K562 (cell line): ENCODE measurements around the gene GET3. TPM values are rescaled to one million over a fixed set of nuclear protein-coding genes. Genes with fewer than 3 reads are reported as not detected.

ENCODE experiments used
- ATAC-seq: fragments of 200-7000 bp; cut with Tn5 transposase; 3 replicates; pipeline ENCODE4 v1.9.1; 2020; ENCODE audit warnings: moderate library complexity
- BruUV-seq: library from RNA; stranded (reverse); fragments of 400-500 nt; replicated peaks from 2 replicates; lab custom pipeline; 2021; lab: Mats Ljungman, UMichigan
- CTCF ChIA-PET: fragments of 300-600 bp; formaldehyde crosslinking; extraction: SDS; loops from one replicate; lab custom pipeline; 2021; ENCODE audit warnings: low intra/inter-chr PET ratio; lab: Yijun Ruan, JAX
- POLR2A ChIA-PET: fragments of 300-600, 350-650 bp; sonication (Branson Sonifier 250); formaldehyde crosslinking; extraction: SDS; loops from one replicate; lab custom pipeline; 2021; ENCODE audit warnings: antibody characterized with exemption, inconsistent platforms; lab: Yijun Ruan, JAX
- DNase-seq, 4 experiments: peaks; one replicate each; pipeline versions ENCODE4 v3.0.0 to v3.0.0-alpha.2; 2011 to 2018; ENCODE audit warnings: low spot score in 3 of 4, mixed read lengths in 3 of 4; ENCODE audit errors: extremely low read depth in 1 of 4
- FAIRE-seq: peaks from 2 replicates; lab custom pipeline; 2011; peaks lifted over from hg19 to GRCh38; lab: Jason Lieb, UNC
- H2AFZ ChIP-seq: 2 replicates; pipeline ENCODE4 v1.6.0; 2011; ENCODE audit warnings: low read depth, low read length, control low read depth, inconsistent platforms
- H3K27ac ChIP-seq: fragments of 200-600 bp; 3 replicates; pipeline ENCODE4 v1.8.0; 2011; ENCODE audit warnings: low read depth, mild to moderate bottlenecking, control low read depth, inconsistent platforms, low read length, moderate library complexity, mixed read lengths; ENCODE audit errors: extremely low read depth
- H3K27me3 ChIP-seq, 2 experiments: fragments of 300-600 bp in 1 of 2; 2 replicates in 1 of 2; 3 replicates in 1 of 2; pipeline versions ENCODE4 v1.6.0 to v1.8.0; 2011; ENCODE audit warnings: inconsistent platforms in 2 of 2, low read length in 2 of 2, mild to moderate bottlenecking in 1 of 2, mixed read lengths in 1 of 2, moderate library complexity in 1 of 2; ENCODE audit not compliant: control insufficient read depth in 2 of 2, insufficient read depth in 2 of 2
- H3K36me3 ChIP-seq: fragments of 300-600 bp; 3 replicates; pipeline ENCODE4 v1.8.0; 2011; ENCODE audit warnings: mild to moderate bottlenecking, low read length, inconsistent platforms; ENCODE audit not compliant: control insufficient read depth, insufficient read depth
- H3K4me1 ChIP-seq, 2 experiments: fragments of 200-600 bp in 1 of 2; replicated peaks in 1 of 2; 2 replicates in 1 of 2; 3 replicates in 1 of 2; pipeline versions ENCODE4 v1.5.1 to v1.8.0; 2011; ENCODE audit warnings: inconsistent platforms in 2 of 2, low read length in 2 of 2, mild to moderate bottlenecking in 1 of 2, mixed read lengths in 1 of 2, moderate library complexity in 1 of 2; ENCODE audit not compliant: control insufficient read depth in 2 of 2, insufficient read depth in 2 of 2
- H3K4me2 ChIP-seq: 2 replicates; pipeline ENCODE4 v1.6.1; 2011; ENCODE audit warnings: low read length, control low read depth, inconsistent platforms, mixed read lengths; ENCODE audit not compliant: insufficient read depth
- H3K4me3 ChIP-seq: fragments of 200-600 bp; sonication (generic), shearing (Covaris generic); 2 replicates; pipeline ENCODE4 v1.5.1; 2016; ENCODE audit warnings: control low read depth, inconsistent platforms
- H3K79me2 ChIP-seq: fragments of 200-600 bp; 3 replicates; pipeline ENCODE4 v1.8.0; 2011; ENCODE audit warnings: low read length, inconsistent platforms; ENCODE audit not compliant: control insufficient read depth, insufficient read depth
- H3K9ac ChIP-seq, 2 experiments: 2 replicates each; pipeline versions ENCODE4 v1.6.0 to v1.6.1; 2011; ENCODE audit warnings: low read depth in 2 of 2, low read length in 2 of 2, control low read depth in 1 of 2, inconsistent platforms in 1 of 2, mild to moderate bottlenecking in 1 of 2, mixed read lengths in 1 of 2; ENCODE audit not compliant: insufficient read depth in 1 of 2
- H3K9me1 ChIP-seq: one replicate; pipeline ENCODE4 v1.6.0; 2011; ENCODE audit warnings: inconsistent platforms, mild to moderate bottlenecking, low read length, moderate library complexity; ENCODE audit not compliant: control insufficient read depth, insufficient read depth
- H3K9me3 ChIP-seq: replicated peaks from 2 replicates; pipeline ENCODE4 v1.5.1; 2011; ENCODE audit warnings: low read depth, low read length, inconsistent platforms; ENCODE audit not compliant: control insufficient read depth, insufficient read depth
- H4K20me1 ChIP-seq: replicated peaks from 2 replicates; pipeline ENCODE4 v1.6.1; 2011; ENCODE audit warnings: low read length, inconsistent platforms, mixed read lengths; ENCODE audit not compliant: control insufficient read depth, insufficient read depth
- CBFA2T2 ChIP-seq: fragments of 450-650 bp; conservative IDR thresholded peaks from 2 replicates; pipeline ENCODE4 v1.6.1; 2017; ENCODE audit warnings: mild to moderate bottlenecking
- KDM5B ChIP-seq: fragments of 200-600 bp; sonication (generic); IDR thresholded peaks from 2 replicates; pipeline ENCODE4 v1.6.1; 2012; ENCODE audit warnings: low read depth, mild to moderate bottlenecking, moderate library complexity, low read length, control low read depth, inconsistent platforms; ENCODE audit not compliant: insufficient replicate concordance
- KLF13 ChIP-seq: fragments of 450-650 bp; IDR thresholded peaks from 2 replicates; pipeline ENCODE4 v1.6.1; 2016; ENCODE audit warnings: missing genetic modification characterization, low read depth, mild to moderate bottlenecking, missing compliant biosample characterization, moderate library complexity, borderline replicate concordance
- NONO ChIP-seq, 2 experiments: fragments of 200-400 bp in 1 of 2; fragments of 450-650 bp in 1 of 2; formaldehyde crosslinking in 1 of 2; IDR thresholded peaks; 2 replicates each; pipeline ENCODE4 v1.6.1; 2017; ENCODE audit warnings: low read depth in 2 of 2, mild to moderate bottlenecking in 2 of 2, moderate library complexity in 2 of 2, low read length in 1 of 2
- REST ChIP-seq, 2 experiments: fragments of 450-650 bp; formaldehyde crosslinking in 1 of 2; IDR thresholded peaks; 2 replicates each; pipeline versions ENCODE4 v1.4.0 to v1.6.1; 2014 to 2020; ENCODE audit warnings: mild to moderate bottlenecking in 2 of 2, borderline replicate concordance in 1 of 2, low read depth in 1 of 2
- WGBS: fragments of 100-300 bp; shearing (Covaris generic); methylation state at CpG from one replicate; pipeline ENCODE4 v1.1.6; 2016; ENCODE audit warnings: low coverage, mixed read lengths; ENCODE audit not compliant: insufficient coverage; ENCODE audit errors: missing lambda C conversion rate; 5-methylcytosine and 5-hydroxymethylcytosine counted together
- in situ Hi-C: fragments of 300-500 bp; cut with MboI; formaldehyde crosslinking; loops from 4 replicates; pipeline ENCODE4 v1.15.0; 2018; ENCODE audit warnings: inconsistent platforms, mixed read lengths
- intact Hi-C: fragments of 100-400 bp; cut with micrococcal nuclease; formaldehyde crosslinking; loops from 2 replicates; pipeline ENCODE4 v1.14.2; 2022
- polyA plus RNA-seq, 8 experiments: library from polyadenylated mRNA; depleted of rRNA in 4 of 8; stranded (reverse) in 5 of 8; unstranded in 3 of 8; fragments of >200 nt; fragmentation: Nextera tagmentation in 2 of 8; fragmentation: Illumina TruSeq in 1 of 8; extraction: Ambion mirVana in 2 of 8; extraction: Trizol in 1 of 8; gene quantifications; 2 replicates each; pipeline versions ENCODE4 v1.2.1 to v1.2.3, GENCODE V29; 2011 to 2014; ENCODE audit warnings: inconsistent platforms in 1 of 8, missing spikeins in 1 of 8
- total RNA-seq, 7 experiments: library from RNA; depleted of rRNA in 6 of 7; stranded (reverse); fragments of >200 nt in 6 of 7; fragmentation: Illumina TruSeq in 2 of 7; extraction: Trizol in 2 of 7; gene quantifications; 2 replicates each; pipeline versions ENCODE4 v1.2.1 to v1.2.3, GENCODE V29; 2011 to 2021; ENCODE audit warnings: low replicate concordance in 1 of 7
- TF ChIP-seq, protein P1 (sequence below): fragments of 250-450 bp; sonication (Bioruptor Pico); IDR thresholded peaks from 2 replicates; pipeline ENCODE4 v1.5.0; 2021; ENCODE audit warnings: mild to moderate bottlenecking, moderate library complexity

The GET3 gene
- total and polyA plus RNA-seq, 9 of the 15 experiments (the other 6 are each of a cell fraction or from before 2014, with no cell fraction given), result 8.3 to 83.5 (median 51.8) TPM

DNA sequence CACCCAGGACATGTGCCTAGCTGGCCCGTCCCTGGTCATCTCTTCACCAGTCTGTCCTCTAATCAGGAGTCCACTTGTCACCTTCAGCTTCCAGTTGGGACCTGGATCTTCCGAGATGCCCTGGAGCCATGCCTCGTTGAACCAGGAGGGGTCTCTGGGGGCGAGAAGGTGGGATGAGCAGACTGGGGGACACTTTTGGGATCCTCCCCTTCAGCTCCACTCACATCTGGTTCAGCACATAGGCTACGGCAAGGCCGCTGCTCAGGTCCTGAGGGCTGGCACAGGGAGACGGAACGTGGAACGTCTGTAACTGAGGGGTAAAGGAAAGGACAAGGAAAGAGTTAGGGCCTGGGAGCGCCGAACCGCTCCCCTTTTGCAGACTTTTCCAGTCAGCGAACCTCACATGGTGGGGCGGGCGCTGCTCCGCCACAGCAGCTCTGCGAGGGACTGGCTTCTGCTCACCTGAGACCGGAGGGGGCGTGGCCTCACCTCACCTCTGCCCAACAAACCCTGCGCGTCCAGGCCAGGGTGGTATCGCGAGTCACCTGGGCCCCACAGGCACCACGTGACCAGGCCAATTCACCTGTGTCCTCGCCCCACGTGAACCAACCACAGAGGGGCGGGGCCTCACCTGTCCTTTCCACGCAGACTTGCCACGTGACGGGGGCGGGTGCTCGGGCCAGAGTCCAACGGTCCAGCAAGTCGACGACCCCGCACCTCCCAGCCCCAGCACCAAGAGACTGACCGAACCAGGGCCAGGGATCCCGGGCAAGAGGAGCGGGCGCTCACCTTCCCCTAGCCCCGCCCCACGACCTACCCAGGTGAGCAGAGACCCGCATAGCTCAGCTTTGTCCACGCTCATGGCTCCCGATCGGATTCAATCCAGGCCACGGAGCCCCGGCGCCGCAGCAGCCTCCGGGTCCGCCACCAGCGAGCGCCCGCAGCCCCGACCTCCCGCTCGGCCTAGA is 37.6 kb downstream of the GET3 start, which contains the start of gene HOOK2:
Gene HOOK2, minus strand, starts transcription at position 965 of the 968 bp plus-strand sequence. Its CDS starts 103 bp downstream, at position 862.
- Histone ChIP-seq H2AFZ (peak within 1 kb of the TSS; percentile 91), H3K9me1 (no peaks in the 10 kb centered on the region), H3K79me2 (peaks cover 6% of the 10 kb centered on the region; the same call in 1 of the 3 replicates), H3K4me3 (peak within 1 kb of the TSS; percentile 67), H3K27me3 (no peaks in the 10 kb centered on the region), H3K4me2 (peak within 1 kb of the TSS; percentile 91), H3K27ac (peak within 1 kb of the TSS; percentile 52; the same call in 2 of the 3 replicates), H4K20me1 (no peaks in the 10 kb centered on the region), H3K4me1 (peaks cover 18 to 55% of the 10 kb centered on the region in 2 experiments; a peak in 4 of 5 replicates), H3K36me3 (no peaks in the 10 kb centered on the region), H3K9me3 (no peaks in the 10 kb centered on the region), H3K9ac (peak within 1 kb of the TSS; percentile 70 to 96)
- BruUV-seq, result no TSS peak
- FAIRE-seq, result no peak
- intact Hi-C loops, result loop anchor here (5.0 kb wide), 1 partner anchor 67 kb away; no protein-coding TSS in a partner anchor
- ATAC-seq, result no peak
- peak in 3 of 4 experiments; percentile 32 to 71 (median 70) for DNase-seq
- POLR2A ChIA-PET, result interaction anchor here (0.6 to 1.7 kb wide), 4 partner anchors 38 to 540 kb away, joined by 3 to 5 read pairs (median 4); partner anchors contain the start of gene GET3
- WGBS, result 20% methylated on average over 40 of the region's 58 CpGs
- in situ Hi-C loops, result no loop called here
- CTCF ChIA-PET, result interaction anchor here (0.5 to 4.1 kb wide), 5 partner anchors 12 to 73 kb away, joined by 3 to 30 read pairs (median 6); partner anchors contain the start of gene MAST1
- TF ChIP-seq, protein P1, sequence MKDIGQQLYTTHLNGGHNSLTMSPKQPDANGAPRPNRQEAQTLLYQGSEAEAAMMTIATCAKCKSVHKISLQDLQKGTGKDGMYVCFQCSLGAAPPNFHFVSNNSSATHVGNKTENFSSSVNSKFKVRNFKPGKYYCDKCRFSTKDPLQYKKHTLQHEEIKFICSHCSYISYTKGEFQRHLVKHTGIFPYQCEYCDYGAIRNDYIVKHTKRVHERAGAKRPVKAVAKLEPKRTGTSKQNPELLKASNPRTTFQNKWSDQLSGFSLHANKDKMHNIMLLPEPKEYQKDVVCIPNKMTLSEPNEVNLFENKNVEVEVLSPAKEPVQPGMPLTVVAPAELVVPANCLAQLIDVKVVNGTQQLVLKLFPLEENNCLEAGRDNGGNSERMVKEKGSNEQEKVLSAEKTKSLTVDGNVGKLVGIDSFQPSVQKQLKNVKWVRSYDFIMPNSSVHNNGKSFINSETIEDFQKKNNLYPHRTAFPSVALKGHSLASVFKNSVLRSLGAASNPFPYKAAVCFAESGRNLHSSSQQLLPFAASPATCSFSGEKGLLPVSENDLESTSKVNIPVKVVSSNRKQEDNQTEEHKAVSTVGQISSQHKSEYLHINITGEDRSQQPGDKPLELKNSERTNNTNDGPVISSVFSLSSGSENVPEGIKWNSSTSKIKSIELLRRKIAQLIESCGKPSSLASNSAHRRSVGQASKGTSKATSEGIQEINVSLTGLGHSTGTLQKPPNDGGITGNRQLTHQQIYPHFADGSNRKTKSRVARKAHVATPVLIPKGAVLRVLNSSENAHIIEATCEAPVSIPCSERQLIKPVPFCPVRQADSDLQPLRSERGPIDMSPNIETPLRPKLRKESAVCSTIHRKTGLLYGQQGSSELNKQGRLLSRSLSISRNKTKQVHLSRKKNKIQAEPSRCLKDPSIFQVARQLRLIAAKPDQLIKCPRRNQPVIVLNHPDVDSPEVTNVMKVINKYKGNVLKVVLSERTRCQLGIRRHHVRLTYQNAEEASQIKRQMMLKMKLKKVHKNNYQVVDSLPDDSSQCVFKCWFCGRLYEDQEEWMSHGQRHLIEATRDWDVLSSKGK (CRISPR knock-in tag), result no peak
- TF ChIP-seq KDM5B (peak; percentile 55), KLF13 (tag) (peak; percentile 50; the same call in 1 of the 2 replicates), REST (IDR thresholded peaks at IDR 0.05; ENCODE audit: borderline replicate concordance) (peak; percentile 31; the same call in 1 of the 2 replicates), REST (CRISPR knock-in tag; IDR thresholded peaks at IDR 0.05; ENCODE audit: low read depth) (no peak), NONO (IDR thresholded peaks at IDR 0.05; ENCODE audit: low read depth in 2 of 2, low read length in 1 of 2) (0 out of 4 replicates have a peak, but pooled peaks of 1 of the 2 experiments have one; percentile 4), CBFA2T2 (peak; percentile 62)
